C4-2B (cell line): ENCODE data around the gene C14orf132.

Experiments used
- ZFX ChIP-seq: fragments of 450-650 bp; IDR thresholded peaks from 2 replicates; pipeline ENCODE4 v1.6.1; 2017
- TF ChIP-seq, protein P1 (sequence below): fragments of 450-650 bp; conservative IDR thresholded peaks from 2 replicates; pipeline ENCODE4 v1.5.1; 2017; ENCODE audit warnings: mild to moderate bottlenecking

DNA sequence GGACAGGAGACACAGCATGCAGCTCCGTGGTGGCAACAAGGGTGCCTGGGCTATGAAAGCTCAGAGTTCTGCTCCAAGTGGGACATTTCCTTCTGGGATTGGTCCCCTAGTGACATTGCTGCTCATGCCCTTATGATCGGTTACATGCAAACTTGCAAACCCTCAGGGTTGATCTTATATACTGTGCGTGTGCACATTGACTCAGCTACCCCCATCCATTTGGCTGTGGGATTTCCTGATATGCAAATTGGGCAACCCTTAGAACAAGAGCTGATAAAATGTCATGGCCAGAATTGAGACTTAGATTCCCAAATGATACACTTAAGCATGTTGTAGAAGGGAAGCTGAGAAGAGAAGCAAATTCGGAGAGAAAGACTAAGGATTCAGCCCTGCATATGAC lies 92.7 kb downstream of the C14orf132 start:
- TF ChIP-seq, protein P1, sequence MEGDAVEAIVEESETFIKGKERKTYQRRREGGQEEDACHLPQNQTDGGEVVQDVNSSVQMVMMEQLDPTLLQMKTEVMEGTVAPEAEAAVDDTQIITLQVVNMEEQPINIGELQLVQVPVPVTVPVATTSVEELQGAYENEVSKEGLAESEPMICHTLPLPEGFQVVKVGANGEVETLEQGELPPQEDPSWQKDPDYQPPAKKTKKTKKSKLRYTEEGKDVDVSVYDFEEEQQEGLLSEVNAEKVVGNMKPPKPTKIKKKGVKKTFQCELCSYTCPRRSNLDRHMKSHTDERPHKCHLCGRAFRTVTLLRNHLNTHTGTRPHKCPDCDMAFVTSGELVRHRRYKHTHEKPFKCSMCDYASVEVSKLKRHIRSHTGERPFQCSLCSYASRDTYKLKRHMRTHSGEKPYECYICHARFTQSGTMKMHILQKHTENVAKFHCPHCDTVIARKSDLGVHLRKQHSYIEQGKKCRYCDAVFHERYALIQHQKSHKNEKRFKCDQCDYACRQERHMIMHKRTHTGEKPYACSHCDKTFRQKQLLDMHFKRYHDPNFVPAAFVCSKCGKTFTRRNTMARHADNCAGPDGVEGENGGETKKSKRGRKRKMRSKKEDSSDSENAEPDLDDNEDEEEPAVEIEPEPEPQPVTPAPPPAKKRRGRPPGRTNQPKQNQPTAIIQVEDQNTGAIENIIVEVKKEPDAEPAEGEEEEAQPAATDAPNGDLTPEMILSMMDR = no peak
- no peak for TF ChIP-seq ZFX
